ENCODE measurements around the gene CSF1. TPM values are rescaled to one million over a fixed set of nuclear protein-coding genes. Genes with fewer than 3 reads are reported as not detected.

CSF1 gene
- total RNA-seq, 1 donor from 2014 or later = 140 TPM

DNA sequence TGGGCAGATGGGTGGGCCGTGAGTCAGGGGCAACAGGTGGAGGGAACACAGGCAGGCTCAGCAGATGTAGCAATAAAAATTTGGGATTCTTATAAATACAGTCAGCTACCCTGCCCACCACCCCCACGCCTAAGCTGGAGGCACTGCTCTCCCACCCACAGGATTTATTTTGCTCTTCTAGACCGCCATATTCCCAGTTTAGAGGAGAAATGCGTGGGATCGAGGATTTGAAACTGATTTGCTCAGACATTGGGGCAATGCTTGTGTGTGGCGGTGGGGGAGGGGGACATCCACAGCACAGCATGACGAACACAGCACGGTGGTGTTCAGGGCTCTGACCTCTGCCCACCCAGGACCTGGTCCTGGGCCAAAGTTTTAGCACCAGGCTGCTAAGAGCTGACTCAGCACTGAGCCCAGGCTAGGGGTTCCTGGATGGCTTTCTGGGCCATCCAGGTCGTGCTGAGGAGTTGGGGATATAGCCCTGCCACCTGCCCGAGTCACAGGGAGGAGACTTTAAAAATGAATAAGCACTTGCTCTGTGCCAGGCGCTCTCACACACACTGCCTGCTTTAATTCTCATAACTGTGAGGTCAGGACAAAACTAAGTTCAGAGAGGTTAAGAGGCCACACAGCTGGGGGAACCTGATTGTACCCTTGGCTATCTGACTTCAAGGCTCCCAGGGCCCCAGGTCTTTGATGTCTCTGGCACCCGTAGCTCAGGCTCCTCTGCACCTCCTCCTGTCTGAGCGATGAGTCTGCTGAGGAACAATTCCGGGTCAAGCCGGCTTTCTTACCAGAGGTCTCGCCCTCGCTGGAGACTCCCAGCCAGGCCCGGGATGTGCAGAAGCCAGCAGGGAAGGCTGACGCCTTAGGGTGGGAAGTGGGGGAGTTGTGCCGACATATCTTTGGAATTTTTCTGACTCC, 29.4 kb upstream of the CSF1 start:
- TF ChIP-seq, protein P1, sequence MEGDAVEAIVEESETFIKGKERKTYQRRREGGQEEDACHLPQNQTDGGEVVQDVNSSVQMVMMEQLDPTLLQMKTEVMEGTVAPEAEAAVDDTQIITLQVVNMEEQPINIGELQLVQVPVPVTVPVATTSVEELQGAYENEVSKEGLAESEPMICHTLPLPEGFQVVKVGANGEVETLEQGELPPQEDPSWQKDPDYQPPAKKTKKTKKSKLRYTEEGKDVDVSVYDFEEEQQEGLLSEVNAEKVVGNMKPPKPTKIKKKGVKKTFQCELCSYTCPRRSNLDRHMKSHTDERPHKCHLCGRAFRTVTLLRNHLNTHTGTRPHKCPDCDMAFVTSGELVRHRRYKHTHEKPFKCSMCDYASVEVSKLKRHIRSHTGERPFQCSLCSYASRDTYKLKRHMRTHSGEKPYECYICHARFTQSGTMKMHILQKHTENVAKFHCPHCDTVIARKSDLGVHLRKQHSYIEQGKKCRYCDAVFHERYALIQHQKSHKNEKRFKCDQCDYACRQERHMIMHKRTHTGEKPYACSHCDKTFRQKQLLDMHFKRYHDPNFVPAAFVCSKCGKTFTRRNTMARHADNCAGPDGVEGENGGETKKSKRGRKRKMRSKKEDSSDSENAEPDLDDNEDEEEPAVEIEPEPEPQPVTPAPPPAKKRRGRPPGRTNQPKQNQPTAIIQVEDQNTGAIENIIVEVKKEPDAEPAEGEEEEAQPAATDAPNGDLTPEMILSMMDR (IDR thresholded peaks at IDR 0.05) = no peak
- peak in 1 of 2 donors; percentile 57 for DNase-seq (ENCODE audit: low spot score in 2 of 2)
- no peak overlapping the region for H3K4me3 ChIP-seq
- intact Hi-C loops (cut with DNase I) = no loop called here
- no peaks in the 10 kb centered on the region for H3K36me3 ChIP-seq
- no peaks in the 10 kb centered on the region for H3K27me3 ChIP-seq
- peaks cover 17 to 41% of the 10 kb centered on the region in 2 donors for H3K4me1 ChIP-seq
- H3K9me3 ChIP-seq = no peaks in the 10 kb centered on the region
- H3K27ac ChIP-seq = peak overlapping the region; percentile 37 to 84

DNA sequence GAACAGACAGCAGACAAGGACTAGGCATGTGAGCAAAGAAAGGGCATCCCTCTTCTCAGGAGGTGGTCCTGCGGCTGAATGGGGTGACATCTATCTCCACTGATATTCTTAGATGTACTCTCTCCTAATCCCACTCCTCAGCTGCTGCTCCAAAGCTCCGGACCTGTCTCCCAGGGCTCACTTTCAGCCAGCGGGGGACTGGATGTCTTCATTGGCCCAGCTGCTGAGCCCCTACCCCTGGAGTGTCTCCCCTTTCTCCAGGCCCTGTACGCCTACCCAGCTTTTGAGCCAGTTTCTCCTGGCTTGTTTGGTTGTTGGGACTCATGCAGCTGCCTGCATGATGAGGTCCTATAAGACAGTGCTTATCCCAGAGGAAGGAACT, 28.8 kb upstream of the CSF1 start:
- H3K4me1 ChIP-seq = peaks cover 13 to 35% of the 10 kb centered on the region in 2 donors
- H3K9me3 ChIP-seq = no peaks in the 10 kb centered on the region
- TF ChIP-seq, protein P1 (IDR thresholded peaks at IDR 0.05) = no peak
- H3K4me3 ChIP-seq = no peak overlapping the region
- no peaks in the 10 kb centered on the region for H3K36me3 ChIP-seq
- H3K27me3 ChIP-seq = no peaks in the 10 kb centered on the region
- peak in 1 of 2 donors; percentile 61 for DNase-seq (ENCODE audit: low spot score in 2 of 2)
- H3K27ac ChIP-seq = peak overlapping the region; percentile 37 to 84
- intact Hi-C loops (cut with DNase I) = no loop called here

DNA sequence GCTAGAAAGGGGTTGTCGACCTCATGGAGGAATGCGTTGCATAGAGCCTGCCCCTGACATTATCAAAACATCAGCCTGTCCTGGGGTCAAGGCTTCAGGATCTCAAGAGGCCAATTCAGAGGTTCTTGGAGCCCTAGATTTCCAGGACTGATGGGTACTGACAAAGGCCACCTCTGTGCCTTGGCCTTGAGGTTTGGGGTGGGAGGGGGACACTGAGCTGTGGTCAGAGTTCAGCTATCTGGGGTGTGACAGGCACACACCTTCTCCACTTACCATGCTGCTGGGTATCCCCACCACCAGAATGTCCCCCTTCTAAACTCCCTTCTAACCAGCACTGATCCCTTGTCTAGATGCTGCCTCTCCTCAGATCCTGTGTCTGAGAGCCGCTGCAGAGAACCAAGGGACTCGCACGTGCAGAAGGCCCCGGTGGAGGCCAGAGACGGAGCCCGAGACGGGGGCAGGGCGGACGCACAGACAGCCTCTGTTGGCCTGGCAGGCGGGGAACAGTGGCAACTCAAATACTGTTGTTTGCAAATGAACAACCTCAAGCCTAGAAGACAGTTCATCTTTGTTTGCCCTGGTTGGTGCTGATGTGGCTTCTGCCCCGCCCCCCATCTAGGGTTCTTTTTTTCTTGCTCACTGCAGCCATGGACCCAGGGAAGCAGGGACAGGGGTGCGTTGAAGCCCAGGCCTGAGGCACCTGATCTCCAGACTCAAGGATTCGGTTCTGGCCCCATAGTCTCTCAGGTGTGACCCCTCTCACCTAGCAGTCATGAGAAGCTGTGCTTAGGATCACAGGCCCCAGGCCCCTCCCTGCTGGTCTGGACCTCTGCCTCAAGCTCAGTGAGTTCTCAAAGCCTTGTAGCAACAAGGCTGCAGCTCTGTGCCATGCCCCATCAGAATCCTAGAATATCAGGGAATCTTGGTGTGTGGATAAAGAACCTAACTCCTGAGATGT, 28.1 kb upstream of the CSF1 start:
- peak overlapping the region; percentile 77 to 84 for H3K27ac ChIP-seq

DNA sequence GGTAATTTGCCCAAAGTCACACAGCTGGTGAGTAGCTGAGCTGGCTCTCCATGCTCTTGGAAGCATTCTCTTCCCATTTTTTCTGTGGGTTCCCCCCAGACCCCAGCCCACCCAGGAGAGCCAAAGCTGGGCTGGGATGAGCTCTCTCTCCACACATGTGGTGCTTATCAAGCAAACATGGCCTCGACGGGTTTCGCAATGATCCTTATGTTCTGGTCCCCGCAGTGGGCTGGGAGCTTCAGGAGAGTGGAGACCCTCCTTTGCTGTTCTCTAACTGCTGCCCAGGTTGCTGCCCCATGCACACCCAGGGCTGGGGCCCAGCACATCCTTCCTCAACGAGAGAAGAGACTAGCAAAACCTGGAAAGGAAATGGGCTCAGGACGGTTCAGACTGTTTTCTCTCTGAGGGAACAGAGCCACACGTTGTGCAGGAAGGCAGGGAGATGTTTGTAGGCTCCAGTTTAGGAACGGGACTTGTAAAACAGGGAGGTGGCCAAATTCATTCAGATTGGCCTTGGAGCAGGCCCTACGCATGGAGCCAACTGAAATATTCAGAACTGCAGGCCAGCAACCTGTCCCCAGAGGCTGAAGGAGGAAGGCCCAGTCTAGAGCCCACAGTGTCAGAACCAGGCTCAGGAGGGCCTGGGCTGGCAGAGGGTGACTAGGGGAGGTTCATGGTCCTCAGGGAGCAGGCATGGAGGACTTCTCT, 27.2 kb upstream of the CSF1 start:
- no peaks in the 10 kb centered on the region for H3K9me3 ChIP-seq
- peak overlapping the region; percentile 77 to 84 for H3K27ac ChIP-seq
- H3K4me3 ChIP-seq = no peak overlapping the region
- H3K36me3 ChIP-seq = no peaks in the 10 kb centered on the region
- DNase-seq (ENCODE audit: low spot score in 2 of 2) = peak in 1 of 2 donors; percentile 77
- no peaks in the 10 kb centered on the region for H3K27me3 ChIP-seq
- TF ChIP-seq, protein P1 (IDR thresholded peaks at IDR 0.05) = no peak
- intact Hi-C loops (cut with DNase I) = no loop called here
- peaks cover 9 to 23% of the 10 kb centered on the region in 2 donors for H3K4me1 ChIP-seq

More for the DNA sequence above, 28.1 kb upstream of the CSF1 start:
- TF ChIP-seq, protein P1 (IDR thresholded peaks at IDR 0.05) = no peak
- Histone ChIP-seq H3K4me1 (peaks cover 9 to 31% of the 10 kb centered on the region in 2 donors), H3K9me3 (no peaks in the 10 kb centered on the region), H3K36me3 (no peaks in the 10 kb centered on the region), H3K4me3 (no peak overlapping the region), H3K27me3 (no peaks in the 10 kb centered on the region)
- DNase-seq (ENCODE audit: low spot score in 2 of 2) = peak in 1 of 2 donors; percentile 58
- intact Hi-C loops (cut with DNase I) = no loop called here

Measured in ascending aorta (tissue), 2 donors.